Esophagus muscularis mucosa (tissue), 3 donors: Measurements from ENCODE around the gene NCAN.

Experiments
- EP300 ChIP-seq: sonication (generic); formaldehyde crosslinking; IDR thresholded peaks from one replicate; pipeline ENCODE4 v1.6.1; 2017; ENCODE audit warnings: antibody characterized with exemption
- TF ChIP-seq, protein P1 (sequence below), 3 experiments: fragments of 200-600 bp in 2 of 3; fragments of 450-650 bp in 1 of 3; sonication (generic) in 2 of 3; IDR thresholded peaks; one replicate each; pipeline ENCODE4 v1.5.1; 2017 to 2019; ENCODE audit warnings: antibody characterized with exemption in 3 of 3, mild to moderate bottlenecking in 2 of 3, moderate library complexity in 1 of 3

DNA sequence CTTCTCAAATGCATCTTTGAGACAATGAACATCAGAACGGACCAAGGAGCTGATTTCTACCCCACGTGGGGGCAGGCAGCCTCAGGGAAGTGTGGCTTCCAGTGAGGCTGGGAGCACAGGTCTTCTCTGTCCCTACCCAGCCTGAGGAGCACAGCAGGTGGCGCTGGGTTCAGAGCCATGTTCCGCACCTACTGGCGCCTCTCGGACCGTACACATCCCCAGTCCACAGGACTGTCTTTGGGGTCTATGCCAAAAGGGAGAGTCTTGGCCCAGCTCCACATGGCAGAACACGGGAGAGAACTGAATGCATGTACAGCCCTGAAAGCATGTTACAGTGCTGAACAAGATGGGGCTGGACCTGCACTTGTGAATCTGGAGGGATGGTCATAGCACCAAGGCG is 86.0 kb downstream of the NCAN start:
- TF ChIP-seq EP300, result no peak
- TF ChIP-seq, protein P1, sequence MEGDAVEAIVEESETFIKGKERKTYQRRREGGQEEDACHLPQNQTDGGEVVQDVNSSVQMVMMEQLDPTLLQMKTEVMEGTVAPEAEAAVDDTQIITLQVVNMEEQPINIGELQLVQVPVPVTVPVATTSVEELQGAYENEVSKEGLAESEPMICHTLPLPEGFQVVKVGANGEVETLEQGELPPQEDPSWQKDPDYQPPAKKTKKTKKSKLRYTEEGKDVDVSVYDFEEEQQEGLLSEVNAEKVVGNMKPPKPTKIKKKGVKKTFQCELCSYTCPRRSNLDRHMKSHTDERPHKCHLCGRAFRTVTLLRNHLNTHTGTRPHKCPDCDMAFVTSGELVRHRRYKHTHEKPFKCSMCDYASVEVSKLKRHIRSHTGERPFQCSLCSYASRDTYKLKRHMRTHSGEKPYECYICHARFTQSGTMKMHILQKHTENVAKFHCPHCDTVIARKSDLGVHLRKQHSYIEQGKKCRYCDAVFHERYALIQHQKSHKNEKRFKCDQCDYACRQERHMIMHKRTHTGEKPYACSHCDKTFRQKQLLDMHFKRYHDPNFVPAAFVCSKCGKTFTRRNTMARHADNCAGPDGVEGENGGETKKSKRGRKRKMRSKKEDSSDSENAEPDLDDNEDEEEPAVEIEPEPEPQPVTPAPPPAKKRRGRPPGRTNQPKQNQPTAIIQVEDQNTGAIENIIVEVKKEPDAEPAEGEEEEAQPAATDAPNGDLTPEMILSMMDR (IDR thresholded peaks at IDR 0.05), result no peak
